ENCODE measurements around the gene GPC1.

DNA sequence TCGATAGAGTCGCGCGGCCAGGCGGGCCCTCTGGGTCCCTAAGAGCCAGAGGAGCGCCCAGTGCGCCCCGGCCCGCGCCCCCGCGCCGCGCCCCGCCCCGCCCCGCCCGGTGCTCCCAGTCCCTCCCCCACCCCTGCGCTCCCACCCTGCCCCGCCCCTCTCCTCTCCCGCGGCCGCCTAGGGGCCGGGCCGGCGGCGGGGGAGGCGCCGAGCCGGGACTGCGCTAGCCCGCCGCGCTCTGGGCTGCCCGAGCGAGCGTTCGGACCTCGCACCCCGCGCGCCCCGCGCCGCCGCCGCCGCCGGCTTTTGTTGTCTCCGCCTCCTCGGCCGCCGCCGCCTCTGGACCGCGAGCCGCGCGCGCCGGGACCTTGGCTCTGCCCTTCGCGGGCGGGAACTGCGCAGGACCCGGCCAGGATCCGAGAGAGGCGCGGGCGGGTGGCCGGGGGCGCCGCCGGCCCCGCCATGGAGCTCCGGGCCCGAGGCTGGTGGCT, at the start of gene GPC1:
- TF ChIP-seq, protein P1, sequence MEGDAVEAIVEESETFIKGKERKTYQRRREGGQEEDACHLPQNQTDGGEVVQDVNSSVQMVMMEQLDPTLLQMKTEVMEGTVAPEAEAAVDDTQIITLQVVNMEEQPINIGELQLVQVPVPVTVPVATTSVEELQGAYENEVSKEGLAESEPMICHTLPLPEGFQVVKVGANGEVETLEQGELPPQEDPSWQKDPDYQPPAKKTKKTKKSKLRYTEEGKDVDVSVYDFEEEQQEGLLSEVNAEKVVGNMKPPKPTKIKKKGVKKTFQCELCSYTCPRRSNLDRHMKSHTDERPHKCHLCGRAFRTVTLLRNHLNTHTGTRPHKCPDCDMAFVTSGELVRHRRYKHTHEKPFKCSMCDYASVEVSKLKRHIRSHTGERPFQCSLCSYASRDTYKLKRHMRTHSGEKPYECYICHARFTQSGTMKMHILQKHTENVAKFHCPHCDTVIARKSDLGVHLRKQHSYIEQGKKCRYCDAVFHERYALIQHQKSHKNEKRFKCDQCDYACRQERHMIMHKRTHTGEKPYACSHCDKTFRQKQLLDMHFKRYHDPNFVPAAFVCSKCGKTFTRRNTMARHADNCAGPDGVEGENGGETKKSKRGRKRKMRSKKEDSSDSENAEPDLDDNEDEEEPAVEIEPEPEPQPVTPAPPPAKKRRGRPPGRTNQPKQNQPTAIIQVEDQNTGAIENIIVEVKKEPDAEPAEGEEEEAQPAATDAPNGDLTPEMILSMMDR (IDR thresholded peaks at IDR 0.05; ENCODE audit: low read length): no peak
- no peak for TF ChIP-seq EZH2 (IDR thresholded peaks at IDR 0.05; ENCODE audit: borderline replicate concordance, low read length)
